ENCODE measurements around the gene NPTXR. TPM values are rescaled to one million over a fixed set of nuclear protein-coding genes. Genes with fewer than 3 reads are reported as not detected.

The NPTXR gene
- total RNA-seq, 1 donor from 2014 or later: 23.5 TPM

DNA sequence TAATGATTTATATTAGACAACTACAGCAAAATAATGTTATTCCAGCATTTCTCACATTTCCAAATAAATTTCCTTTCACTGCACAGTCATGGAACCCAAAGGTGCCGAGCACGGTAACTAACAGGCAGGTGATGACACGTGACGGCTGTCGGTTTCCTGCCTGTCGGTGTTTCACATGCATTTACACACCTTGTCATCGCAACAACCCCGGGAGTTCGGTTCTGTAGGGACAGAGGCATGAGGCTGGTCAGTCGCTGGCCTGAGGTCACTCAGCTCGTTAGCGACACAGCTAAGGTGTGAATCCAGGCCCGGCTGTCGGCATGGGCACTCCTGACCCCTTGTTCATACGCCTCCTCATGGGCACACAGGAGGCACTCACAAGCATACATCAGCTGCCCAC lies 59.8 kb downstream of the NPTXR start:
- DNase-seq (ENCODE audit: low spot score): no peak

DNA sequence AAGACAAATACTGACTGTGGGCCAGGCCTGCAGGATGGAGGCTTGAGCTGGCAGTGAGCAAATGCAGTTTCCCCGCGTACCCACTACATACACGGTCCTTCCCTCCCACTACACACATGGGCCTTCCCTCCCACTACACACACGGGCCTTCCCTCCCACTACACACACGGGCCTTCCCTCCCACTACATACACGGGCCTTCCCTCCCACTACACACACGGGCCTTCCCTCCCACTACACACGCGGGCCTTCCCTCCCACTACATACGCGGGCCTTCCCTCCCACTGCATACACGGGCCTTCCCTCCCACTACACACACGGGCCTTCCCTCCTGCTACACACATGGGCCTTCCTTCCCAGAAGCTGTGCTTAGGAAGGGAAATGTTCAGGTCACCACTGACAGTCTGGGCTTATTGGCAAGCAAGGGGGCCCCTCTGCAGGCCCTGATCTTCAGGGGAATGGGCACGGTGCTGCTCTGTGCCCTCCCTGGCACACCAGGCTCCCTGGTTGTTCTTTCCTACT lies 60.7 kb downstream of the NPTXR start:
- intact Hi-C loops (cut with DNase I): loop anchor here (10.0 kb wide), 1 partner anchor 142 kb away; no protein-coding TSS in a partner anchor
- DNase-seq (ENCODE audit: low spot score): no peak

More for the DNA sequence above, 59.8 kb downstream of the NPTXR start:
- intact Hi-C loops (cut with DNase I): loop anchor here (10.0 kb wide), 1 partner anchor 141 kb away; no protein-coding TSS in a partner anchor

DNA sequence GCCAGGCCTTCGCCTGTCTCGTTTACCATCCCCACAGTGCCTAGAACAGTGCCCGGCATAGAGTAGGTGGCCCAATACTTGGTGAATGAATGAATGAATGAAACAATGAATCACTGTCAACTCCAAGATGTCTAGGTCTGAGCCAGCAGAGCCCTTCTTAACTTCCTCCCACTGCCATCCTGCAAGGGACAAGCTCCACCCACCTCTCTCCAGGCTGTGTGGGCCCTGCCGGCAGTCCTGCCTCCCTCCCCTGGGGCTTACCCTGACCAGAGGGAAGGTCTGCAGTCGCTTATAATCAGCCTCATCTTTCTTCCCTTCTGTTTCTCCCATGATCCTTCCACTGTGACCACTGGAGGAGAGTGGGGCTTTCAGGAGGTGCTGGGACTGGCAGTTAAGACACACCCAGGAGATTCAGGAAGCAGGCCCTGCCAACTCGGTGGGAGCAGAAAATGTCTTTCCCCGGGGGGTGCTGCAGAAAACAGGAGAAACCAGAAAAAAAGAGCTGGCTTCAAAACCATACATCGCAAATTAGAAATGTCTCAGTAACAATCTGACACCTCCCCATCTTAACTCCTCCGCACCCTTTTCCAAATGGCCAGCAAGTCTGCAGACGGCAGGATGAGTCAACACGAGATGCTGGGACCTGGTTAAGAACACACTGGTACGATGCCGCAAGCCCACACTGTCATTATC lies 61.3 kb downstream of the NPTXR start:
- intact Hi-C loops (cut with DNase I): loop anchor here (10.0 kb wide), 1 partner anchor 142 kb away; no protein-coding TSS in a partner anchor
- DNase-seq (ENCODE audit: low spot score): no peak

DNA sequence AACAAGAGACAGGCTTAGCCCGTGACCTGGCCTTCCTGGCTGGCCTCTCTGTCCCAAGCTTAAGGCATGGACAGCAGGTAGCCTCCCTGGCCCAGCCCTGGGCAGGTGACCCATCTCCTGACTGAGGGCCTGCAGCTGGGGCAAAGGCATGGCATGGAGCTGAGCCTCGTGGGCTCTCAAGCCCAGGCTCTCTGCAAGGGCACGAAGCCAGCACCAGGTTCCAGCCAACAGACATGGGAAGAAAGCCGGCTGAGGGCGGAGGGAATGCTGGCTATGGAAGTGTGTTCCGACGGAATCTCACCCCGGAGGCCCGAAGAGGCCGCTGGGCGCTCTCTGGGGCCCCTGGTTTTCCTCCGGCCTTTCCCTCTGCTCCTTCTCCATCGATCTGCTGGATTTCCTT lies 62.8 kb downstream of the NPTXR start:
- intact Hi-C loops (cut with DNase I): loop anchor here (10.0 kb wide), 1 partner anchor 144 kb away; no protein-coding TSS in a partner anchor
- peak; percentile 84 for DNase-seq (ENCODE audit: low spot score)

DNA sequence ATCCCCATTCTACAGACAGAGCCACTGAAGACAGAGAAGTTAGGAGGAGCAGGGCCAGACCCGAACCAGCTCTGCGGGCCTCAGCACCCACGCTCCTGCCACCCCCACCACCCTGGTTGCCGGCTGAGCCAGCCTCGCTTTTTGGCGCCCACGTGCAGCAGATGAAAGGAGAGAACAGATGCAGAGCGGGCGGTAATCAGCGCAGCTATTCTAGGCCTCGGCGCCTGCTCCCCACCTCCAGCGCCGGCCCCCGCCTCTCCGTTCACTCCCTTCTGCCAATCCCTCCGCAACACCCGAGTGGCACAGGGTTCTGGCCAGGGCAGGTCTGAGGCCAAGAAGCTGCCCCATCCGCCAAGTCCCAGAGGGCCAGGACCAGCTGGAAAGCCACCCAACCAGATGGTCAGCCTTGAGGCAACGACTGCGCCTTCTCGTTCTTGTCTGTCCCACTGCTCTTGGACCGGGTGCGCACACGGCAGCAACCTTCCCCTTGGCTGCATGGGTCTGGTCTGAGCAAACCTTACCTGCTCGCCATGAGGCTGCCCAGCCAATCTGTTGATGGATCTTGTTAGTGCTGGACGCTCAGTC lies 66.6 kb downstream of the NPTXR start:
- DNase-seq (ENCODE audit: low spot score): no peak
- intact Hi-C loops (cut with DNase I): loop anchor here (2.0 to 10.0 kb wide), 2 partner anchors 24 to 348 kb away; no protein-coding TSS in a partner anchor

DNA sequence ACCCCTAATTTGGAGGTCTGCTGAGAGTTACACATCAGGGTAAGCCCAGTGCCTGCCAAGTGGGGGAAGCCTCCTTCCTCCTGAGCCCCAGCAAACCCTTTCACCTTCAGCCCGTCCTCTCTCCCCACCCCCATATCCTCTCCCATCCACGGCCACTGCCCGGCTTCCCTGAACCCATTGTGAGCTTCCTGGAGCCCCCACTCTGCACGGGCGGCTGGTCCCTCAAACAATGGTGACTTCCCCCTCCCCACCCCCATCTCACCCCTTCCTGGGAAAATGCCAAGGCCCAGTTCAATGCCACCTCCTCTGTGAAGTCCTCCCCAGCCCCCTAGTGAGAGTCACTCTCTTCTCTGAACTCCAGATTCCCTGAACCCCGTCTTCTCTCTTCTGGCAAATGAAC lies 67.7 kb downstream of the NPTXR start:
- intact Hi-C loops (cut with DNase I): loop anchor here (2.0 to 10.0 kb wide), 2 partner anchors 25 to 349 kb away; no protein-coding TSS in a partner anchor
- DNase-seq (ENCODE audit: low spot score): no peak

DNA sequence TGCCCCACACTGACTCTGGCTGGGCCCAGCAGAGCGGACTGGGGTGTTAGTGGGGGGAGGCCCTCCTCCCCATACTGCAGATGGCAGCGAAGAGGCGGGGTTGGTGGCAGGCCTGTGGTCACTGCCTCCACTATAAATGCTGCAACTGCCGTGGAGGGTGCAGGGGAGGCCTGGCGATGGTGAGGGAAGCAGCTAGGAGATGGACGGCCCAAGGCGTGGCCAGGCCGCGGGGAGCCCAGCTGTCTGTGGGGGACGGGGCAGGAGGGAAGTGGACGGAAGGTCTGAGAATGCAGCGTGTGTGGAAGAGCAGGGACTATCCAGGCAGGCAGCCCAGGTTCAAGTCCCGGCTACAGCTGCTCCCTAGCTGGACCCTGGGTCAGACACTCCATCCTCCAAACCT lies 68.2 kb downstream of the NPTXR start:
- intact Hi-C loops (cut with DNase I): loop anchor here (2.0 to 10.0 kb wide), 2 partner anchors 25 to 349 kb away; no protein-coding TSS in a partner anchor
- DNase-seq (ENCODE audit: low spot score): no peak

DNA sequence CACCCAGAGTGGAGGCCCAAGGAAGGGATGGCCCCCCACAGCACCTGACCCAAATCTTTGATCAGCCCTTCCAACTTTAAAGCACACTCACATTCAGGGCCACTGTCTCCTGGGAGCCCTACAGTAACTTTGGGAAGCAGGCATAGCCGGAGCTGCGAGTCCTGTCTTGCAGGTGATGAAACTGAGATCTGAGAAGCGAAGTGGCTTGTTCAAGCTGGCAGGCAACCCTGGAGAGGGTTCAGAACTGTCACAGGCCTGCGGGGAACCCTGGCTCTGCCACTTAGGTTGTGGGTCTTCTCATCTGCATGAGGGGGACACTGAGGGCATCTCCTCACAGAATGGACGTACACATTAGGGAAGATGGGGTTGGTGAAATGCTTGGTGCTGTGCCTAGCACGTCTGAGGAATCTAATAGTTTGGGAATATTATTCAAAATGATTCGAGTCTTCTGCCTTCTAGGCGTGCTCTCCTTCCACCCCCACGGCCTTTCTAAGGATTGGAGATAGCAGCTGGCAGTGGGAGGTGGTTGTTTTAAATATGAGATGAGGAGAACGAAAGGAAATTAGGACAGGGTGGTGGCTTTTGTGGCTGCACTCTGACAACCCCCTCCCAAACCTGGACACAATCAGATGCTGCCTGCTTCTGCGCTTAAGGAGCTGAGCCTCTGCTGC lies 69.2 kb downstream of the NPTXR start:
- intact Hi-C loops (cut with DNase I): loop anchor here (10.0 kb wide), 1 partner anchor 350 kb away; no protein-coding TSS in a partner anchor
- no peak for DNase-seq (ENCODE audit: low spot score)

DNA sequence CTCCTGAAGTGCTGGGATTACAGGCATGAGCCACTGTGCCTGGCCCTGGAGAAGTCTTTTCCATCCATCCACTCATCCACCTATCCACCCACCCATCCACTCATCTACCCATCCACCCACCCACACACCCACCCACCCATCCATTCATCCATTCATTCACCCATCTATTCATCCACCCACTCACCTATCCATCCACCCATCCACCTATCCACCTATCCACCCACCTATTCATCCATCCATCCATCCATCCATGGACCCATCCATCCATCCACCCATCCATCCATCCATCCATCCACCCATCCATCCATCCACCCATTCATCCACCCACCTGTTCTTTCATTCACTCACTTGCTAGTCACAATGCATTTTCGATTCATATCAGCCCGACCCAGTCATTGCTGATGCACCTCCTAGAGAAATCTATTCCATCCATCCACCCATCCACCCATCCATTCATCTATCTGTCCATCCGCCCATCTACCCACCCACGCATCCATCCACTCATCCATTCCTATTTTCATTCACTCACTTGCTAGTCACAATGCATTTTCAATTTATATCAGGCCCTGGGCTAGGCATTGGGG lies 70.4 kb downstream of the NPTXR start:
- intact Hi-C loops (cut with DNase I): loop anchor here (10.0 kb wide), 1 partner anchor 351 kb away; no protein-coding TSS in a partner anchor
- DNase-seq (ENCODE audit: low spot score): no peak

DNA sequence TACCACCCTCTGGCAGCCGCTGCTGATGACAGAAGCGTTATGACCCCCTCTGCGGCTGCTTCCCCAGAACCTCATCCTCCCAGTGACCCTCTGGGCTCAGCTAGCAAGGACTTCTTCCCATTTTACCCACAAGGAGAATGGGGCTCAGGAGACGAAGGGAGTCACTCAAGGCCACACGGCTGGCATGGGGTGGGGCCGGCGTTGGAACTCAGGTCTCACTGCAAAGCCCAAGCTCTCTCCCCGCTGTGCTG lies 71.3 kb downstream of the NPTXR start:
- DNase-seq (ENCODE audit: low spot score): no peak
- intact Hi-C loops (cut with DNase I): loop anchor here (10.0 kb wide), 1 partner anchor 352 kb away; no protein-coding TSS in a partner anchor

DNA sequence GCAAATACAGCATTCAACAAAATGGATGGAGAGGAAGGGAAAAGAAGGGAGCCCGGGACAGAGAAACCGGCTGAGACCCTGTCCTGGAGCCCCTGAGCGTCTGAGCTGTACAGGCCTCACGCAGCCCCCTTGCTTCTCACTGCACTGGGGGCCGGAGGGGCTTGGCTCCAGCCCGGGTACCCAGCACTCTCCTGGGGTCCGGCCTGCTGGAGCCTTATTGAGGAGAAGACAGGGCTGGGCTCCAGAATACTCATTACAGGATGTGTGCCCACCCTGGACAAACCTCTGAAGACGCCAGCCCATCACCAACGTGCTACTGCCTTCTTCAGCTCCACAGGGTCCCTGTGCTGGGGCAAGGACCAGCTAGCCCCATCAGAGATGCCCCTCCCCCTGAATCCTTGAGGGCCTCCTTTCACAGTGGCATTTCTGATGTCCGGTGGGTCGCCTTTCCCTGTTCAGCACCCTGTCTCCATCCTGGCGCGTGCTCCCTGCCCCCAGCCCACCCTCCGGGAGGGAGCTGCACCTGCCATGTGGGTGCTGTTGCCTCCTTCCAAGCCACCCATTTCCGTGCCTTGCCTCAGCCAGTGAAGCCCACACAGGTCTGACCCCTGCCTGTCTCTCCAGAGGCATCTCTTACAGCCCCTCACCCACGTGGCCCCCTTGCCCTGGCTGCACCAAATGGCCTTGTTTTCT lies 73.4 kb downstream of the NPTXR start:
- intact Hi-C loops (cut with DNase I): loop anchor here (10.0 kb wide), 1 partner anchor 354 kb away; no protein-coding TSS in a partner anchor
- DNase-seq (ENCODE audit: low spot score): no peak

Other genes starting within 250 kb of the NPTXR start
- 0.46 TPM for gene FAM227A, start 187.6 kb downstream of the NPTXR start, total RNA-seq
- 36.9 TPM for gene CBY1, start 187.4 kb downstream of the NPTXR start, total RNA-seq
- 55.7 TPM for gene TOMM22, start 162.1 kb downstream of the NPTXR start, total RNA-seq
- gene JOSD1, start 143.1 kb downstream of the NPTXR start, total RNA-seq: 24.0 TPM
- gene GTPBP1, start 138.1 kb downstream of the NPTXR start, total RNA-seq: 34.3 TPM
- 130 TPM for gene SUN2, start 88.0 kb downstream of the NPTXR start, total RNA-seq
- gene DNAL4, start 49.9 kb downstream of the NPTXR start, total RNA-seq: 8.1 TPM
- 60.3 TPM for gene CBX6, start 28.2 kb upstream of the NPTXR start, total RNA-seq
- gene APOBEC3A, start 113.6 kb upstream of the NPTXR start, total RNA-seq: 1.7 TPM
- gene APOBEC3B, start 138.3 kb upstream of the NPTXR start, total RNA-seq: 0.54 TPM
- gene APOBEC3C, start 170.2 kb upstream of the NPTXR start, total RNA-seq: 22.1 TPM
- gene APOBEC3D, start 177.1 kb upstream of the NPTXR start, total RNA-seq: 1.3 TPM
- 5.7 TPM for gene APOBEC3F, start 196.8 kb upstream of the NPTXR start, total RNA-seq
- 2.2 TPM for gene APOBEC3G, start 233.2 kb upstream of the NPTXR start, total RNA-seq

Data from cardiac septum (tissue), 1 donor.